ENCODE measurements around the gene HYAL4.
"Not testable (repeated sequence)": the region's sequence is repeated elsewhere in the genome, so short reads cannot be mapped to it uniquely, and the experiment has no call there.

HYAL4 gene

GRCh38 chr7:123844712-123845219 is at the start of gene HYAL4:
Gene HYAL4, plus strand, starts transcription at chr7:123845169. Its CDS starts 23,105 bp downstream, at chr7:123868274.
- intact Hi-C loops (cut with micrococcal nuclease) = no loop called here
- Mint-ChIP-seq H3K4me3 (no peak within 1 kb of the TSS), H3K36me3 (ENCODE audit: low read depth) (no peaks in the 10 kb centered on the region), H3K27ac (no peak within 1 kb of the TSS), H3K27me3 (peaks cover 10% of the 10 kb centered on the region), H3K9me3 (no peaks in the 10 kb centered on the region), H3K4me1 (ENCODE audit: low read depth) (no peaks in the 10 kb centered on the region)

- Mint-ChIP-seq H3K36me3 (ENCODE audit: low read depth) (no peaks in the 10 kb centered on the region), H3K27me3 (no peaks in the 10 kb centered on the region), H3K9me3 (no peaks in the 10 kb centered on the region), H3K27ac (no peak overlapping the region), H3K4me3 (no peak overlapping the region), H3K4me1 (ENCODE audit: low read depth) (no peaks in the 10 kb centered on the region)
- intact Hi-C loops (cut with micrococcal nuclease) = loop anchor here (5.0 to 10.0 kb wide), 2 partner anchors 121 to 989 kb away; no protein-coding TSS in a partner anchor
Observed at GRCh38 chr7:123795917-123796316, 49.1 kb upstream of the HYAL4 start.

GRCh38 chr7:123796568-123796967 is 48.4 kb upstream of the HYAL4 start:
- no peaks in the 10 kb centered on the region for H3K36me3 Mint-ChIP-seq (ENCODE audit: low read depth)
- intact Hi-C loops (cut with micrococcal nuclease) = loop anchor here (5.0 to 10.0 kb wide), 2 partner anchors 121 to 988 kb away; no protein-coding TSS in a partner anchor
- no peaks in the 10 kb centered on the region for H3K9me3 Mint-ChIP-seq
- H3K4me3 Mint-ChIP-seq = no peak overlapping the region
- no peak overlapping the region for H3K27ac Mint-ChIP-seq
- H3K4me1 Mint-ChIP-seq (ENCODE audit: low read depth) = no peaks in the 10 kb centered on the region
- H3K27me3 Mint-ChIP-seq = no peaks in the 10 kb centered on the region

- Mint-ChIP-seq H3K4me3 (no peak overlapping the region), H3K36me3 (ENCODE audit: low read depth) (no peaks in the 10 kb centered on the region), H3K9me3 (no peaks in the 10 kb centered on the region), H3K27me3 (no peaks in the 10 kb centered on the region), H3K27ac (no peak overlapping the region), H3K4me1 (ENCODE audit: low read depth) (no peaks in the 10 kb centered on the region)
- intact Hi-C loops (cut with micrococcal nuclease) = loop anchor here (2.0 to 10.0 kb wide), 4 partner anchors 67 to 987 kb away; no protein-coding TSS in a partner anchor
Observed at GRCh38 chr7:123797673-123798531, 47.1 kb upstream of the HYAL4 start.

GRCh38 chr7:123798532-123799188 is 46.3 kb upstream of the HYAL4 start:
- Mint-ChIP-seq H3K4me1 (ENCODE audit: low read depth) (no peaks in the 10 kb centered on the region), H3K9me3 (no peaks in the 10 kb centered on the region), H3K36me3 (ENCODE audit: low read depth) (no peaks in the 10 kb centered on the region), H3K27ac (no peak overlapping the region), H3K4me3 (no peak overlapping the region), H3K27me3 (no peaks in the 10 kb centered on the region)
- intact Hi-C loops (cut with micrococcal nuclease) = loop anchor here (2.0 to 10.0 kb wide), 4 partner anchors 66 to 986 kb away; no protein-coding TSS in a partner anchor

- intact Hi-C loops (cut with micrococcal nuclease) = no loop called here
- H3K4me3 Mint-ChIP-seq = no peak overlapping the region
- no peak overlapping the region for H3K27ac Mint-ChIP-seq
Observed at GRCh38 chr7:123802249-123802648, 42.7 kb upstream of the HYAL4 start.

GRCh38 chr7:123805287-123805686 is 39.7 kb upstream of the HYAL4 start:
- Mint-ChIP-seq H3K27ac (no peak overlapping the region), H3K27me3 (no peaks in the 10 kb centered on the region), H3K9me3 (no peaks in the 10 kb centered on the region), H3K4me1 (ENCODE audit: low read depth) (peaks cover 8% of the 10 kb centered on the region), H3K36me3 (ENCODE audit: low read depth) (no peaks in the 10 kb centered on the region), H3K4me3 (no peak overlapping the region)
- intact Hi-C loops (cut with micrococcal nuclease) = no loop called here

More at GRCh38 chr7:123802249-123802648, 42.7 kb upstream of the HYAL4 start:
- Mint-ChIP-seq H3K4me1 (ENCODE audit: low read depth) (peaks cover 8% of the 10 kb centered on the region), H3K27me3 (no peaks in the 10 kb centered on the region), H3K9me3 (no peaks in the 10 kb centered on the region), H3K36me3 (ENCODE audit: low read depth) (no peaks in the 10 kb centered on the region)

- Mint-ChIP-seq H3K27ac (no peak overlapping the region), H3K27me3 (no peaks in the 10 kb centered on the region), H3K9me3 (no peaks in the 10 kb centered on the region), H3K4me3 (no peak overlapping the region), H3K36me3 (ENCODE audit: low read depth) (no peaks in the 10 kb centered on the region), H3K4me1 (ENCODE audit: low read depth) (peaks cover 8% of the 10 kb centered on the region)
- intact Hi-C loops (cut with micrococcal nuclease) = no loop called here
Observed at GRCh38 chr7:123809471-123809870, 35.5 kb upstream of the HYAL4 start.

GRCh38 chr7:123811056-123811455 is 33.9 kb upstream of the HYAL4 start:
- Mint-ChIP-seq H3K27ac (no peak overlapping the region), H3K9me3 (no peaks in the 10 kb centered on the region), H3K4me3 (no peak overlapping the region), H3K27me3 (no peaks in the 10 kb centered on the region), H3K4me1 (ENCODE audit: low read depth) (no peaks in the 10 kb centered on the region), H3K36me3 (ENCODE audit: low read depth) (no peaks in the 10 kb centered on the region)
- intact Hi-C loops (cut with micrococcal nuclease) = no loop called here

GRCh38 chr7:123816916-123817315 is 28.1 kb upstream of the HYAL4 start:
- Mint-ChIP-seq H3K27ac (no peak overlapping the region), H3K4me3 (no peak overlapping the region), H3K4me1 (ENCODE audit: low read depth) (no peaks in the 10 kb centered on the region), H3K36me3 (ENCODE audit: low read depth) (no peaks in the 10 kb centered on the region), H3K27me3 (peaks cover 7% of the 10 kb centered on the region), H3K9me3 (no peaks in the 10 kb centered on the region)
- intact Hi-C loops (cut with micrococcal nuclease) = no loop called here

GRCh38 chr7:123819001-123819400 is 26.0 kb upstream of the HYAL4 start:
- Mint-ChIP-seq H3K4me1 (ENCODE audit: low read depth) (no peaks in the 10 kb centered on the region), H3K27me3 (peaks cover 7% of the 10 kb centered on the region), H3K4me3 (no peak overlapping the region), H3K9me3 (no peaks in the 10 kb centered on the region), H3K27ac (no peak overlapping the region), H3K36me3 (ENCODE audit: low read depth) (no peaks in the 10 kb centered on the region)
- intact Hi-C loops (cut with micrococcal nuclease) = no loop called here

GRCh38 chr7:123819795-123820194 is 25.2 kb upstream of the HYAL4 start:
- H3K27me3 Mint-ChIP-seq; H3K4me1 Mint-ChIP-seq (ENCODE audit: low read depth); H3K9me3 Mint-ChIP-seq; H3K4me3 Mint-ChIP-seq; intact Hi-C loops (cut with micrococcal nuclease); H3K27ac Mint-ChIP-seq; H3K36me3 Mint-ChIP-seq (ENCODE audit: low read depth): not testable (repeated sequence)

GRCh38 chr7:123820864-123821263 is 24.1 kb upstream of the HYAL4 start:
- Mint-ChIP-seq H3K4me1 (ENCODE audit: low read depth) (no peaks in the 10 kb centered on the region), H3K27ac (no peak overlapping the region), H3K27me3 (peaks cover 9% of the 10 kb centered on the region), H3K36me3 (ENCODE audit: low read depth) (no peaks in the 10 kb centered on the region), H3K9me3 (no peaks in the 10 kb centered on the region), H3K4me3 (no peak overlapping the region)
- intact Hi-C loops (cut with micrococcal nuclease) = no loop called here

- Mint-ChIP-seq H3K36me3 (ENCODE audit: low read depth) (no peaks in the 10 kb centered on the region), H3K4me1 (ENCODE audit: low read depth) (no peaks in the 10 kb centered on the region), H3K27me3 (peaks cover 9% of the 10 kb centered on the region), H3K4me3 (no peak overlapping the region), H3K9me3 (no peaks in the 10 kb centered on the region), H3K27ac (no peak overlapping the region)
- intact Hi-C loops (cut with micrococcal nuclease) = no loop called here
Observed at GRCh38 chr7:123821320-123821719, 23.6 kb upstream of the HYAL4 start.
